Activated effector memory CD4-positive, alpha-beta T cell treated with Interleukin-2 at 50 U/mL for 16 hours (primary cell): Measurements from ENCODE around the gene KLHL8.

Source experiments
- DNase-seq: peaks from one replicate; pipeline ENCODE4 v3.0.0-alpha.2; 2020

Gene KLHL8

DNA sequence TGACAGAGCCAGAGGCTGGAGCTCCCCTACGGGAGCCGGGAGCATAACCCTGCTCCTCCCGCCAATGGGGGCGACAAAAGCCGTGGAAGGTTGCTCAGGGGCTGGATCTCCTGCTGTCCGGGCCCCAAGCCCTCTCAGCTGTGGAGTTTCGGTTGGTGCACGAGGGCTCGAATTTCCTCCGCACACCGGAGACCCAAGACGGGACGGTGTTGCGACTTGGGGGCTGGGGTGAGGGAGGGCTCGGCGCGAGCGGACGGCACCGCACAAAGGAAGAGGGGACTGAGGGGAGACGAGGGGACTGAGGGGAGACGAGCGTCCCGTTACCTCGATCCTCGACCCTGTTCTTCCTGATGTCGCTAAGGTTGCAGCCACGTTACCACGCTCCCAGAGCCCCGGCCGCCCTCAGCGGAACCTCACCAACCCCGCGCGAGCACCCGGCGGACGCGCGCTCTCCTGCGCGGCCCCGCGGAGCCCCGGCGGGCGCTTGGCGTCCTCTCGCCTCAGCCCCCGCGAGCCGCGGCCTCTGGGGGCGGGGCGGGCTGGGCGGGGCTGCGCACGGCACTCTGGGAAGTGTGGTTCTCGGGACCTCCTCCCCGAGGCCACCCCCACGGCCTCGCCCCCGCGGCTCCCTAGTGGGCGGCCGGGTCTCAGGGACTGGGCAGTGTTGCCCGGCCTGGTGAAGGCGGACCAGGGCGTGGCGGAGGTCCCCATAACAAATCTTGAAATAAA lies at the start of gene KLHL8:
Gene KLHL8 (minus strand): TSS at position 525 of the 729 bp plus-strand sequence. CDS start 25,079 bp downstream, outside the sequence.
- peak; percentile 88 for DNase-seq

DNA sequence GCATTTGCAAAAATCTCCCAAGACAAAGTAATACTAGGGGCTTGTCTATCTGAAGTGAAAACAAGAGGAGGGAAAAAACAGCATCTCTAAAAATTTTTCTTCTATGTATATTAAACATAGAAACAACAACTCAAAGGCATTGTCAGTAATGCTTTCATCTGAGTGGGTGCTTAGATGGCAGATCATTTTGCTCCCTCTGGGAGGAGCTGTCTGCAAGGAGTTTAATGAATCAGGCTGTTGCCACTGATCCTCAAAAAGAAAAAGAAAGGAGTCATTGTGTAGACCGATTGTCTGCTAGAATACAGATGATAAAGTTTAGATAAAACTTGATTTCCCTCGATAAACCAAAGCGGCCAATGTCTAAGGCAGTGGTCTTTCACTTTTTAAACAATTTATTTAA lies 49.7 kb upstream of the KLHL8 start:
- DNase-seq: no peak

DNA sequence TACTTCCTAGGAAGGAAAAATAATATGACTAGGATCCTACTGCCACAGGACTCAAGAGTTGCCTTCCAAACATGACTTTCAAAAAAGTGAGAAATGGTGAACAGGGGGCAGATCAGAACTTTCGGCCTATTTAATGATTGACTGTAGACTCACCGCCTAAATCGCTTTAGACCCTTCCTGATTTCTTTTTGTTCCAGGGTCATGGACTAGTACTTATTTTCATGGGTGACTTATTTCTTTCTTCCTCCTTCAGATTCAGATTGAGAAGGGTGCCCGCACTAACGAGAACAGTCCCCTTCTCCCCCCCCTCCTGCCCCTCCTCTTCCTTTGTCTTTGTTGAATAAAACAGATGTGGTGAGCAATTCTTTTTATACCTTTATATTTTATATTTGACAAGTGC lies 48.0 kb upstream of the KLHL8 start:
- no peak for DNase-seq

- no peak for DNase-seq
Observed at GRCh38 chr4:87266986-87267385, 46.6 kb upstream of the KLHL8 start.

GRCh38 chr4:87262886-87263285 lies 42.5 kb upstream of the KLHL8 start:
- DNase-seq: no peak

DNA sequence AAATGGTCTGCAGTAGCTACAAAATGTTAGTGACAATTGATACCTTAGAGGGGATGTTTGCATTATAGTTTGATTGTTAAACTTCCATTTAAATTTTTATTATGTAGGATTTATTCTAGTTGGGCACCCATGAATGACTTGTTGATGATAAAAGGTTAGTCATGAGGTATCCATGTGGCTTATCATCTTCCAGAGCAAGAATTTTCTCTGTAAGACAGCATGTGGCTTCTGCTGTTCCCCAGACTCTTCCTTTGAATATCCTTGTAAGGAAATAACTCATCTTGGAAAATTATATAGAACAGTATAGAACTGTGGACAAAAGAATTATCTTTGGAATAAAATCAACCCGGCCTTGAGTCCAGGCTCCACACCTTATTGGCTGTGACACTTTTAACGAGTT lies 40.1 kb upstream of the KLHL8 start:
- DNase-seq: no peak

DNA sequence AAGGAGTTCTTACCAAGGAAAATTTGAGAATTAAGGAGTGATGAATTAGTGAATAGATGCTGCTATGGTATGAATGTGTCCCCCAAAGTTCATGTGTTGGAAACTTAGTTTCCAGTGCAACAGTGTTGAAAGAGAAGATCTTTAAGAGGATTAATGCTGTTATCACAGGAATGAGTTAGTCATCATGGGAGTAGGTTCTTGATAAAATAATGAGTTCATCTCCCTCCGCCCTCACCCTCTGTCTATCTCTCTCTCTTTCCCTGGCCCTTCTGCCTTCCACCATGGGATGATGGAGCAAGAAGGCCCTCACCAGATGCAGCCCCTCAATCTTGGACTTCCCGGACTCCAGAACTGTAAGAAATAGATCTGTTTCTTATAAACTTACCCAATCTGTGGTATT lies 38.3 kb upstream of the KLHL8 start:
- no peak for DNase-seq

- DNase-seq: no peak
Observed at GRCh38 chr4:87257523-87257922, 37.1 kb upstream of the KLHL8 start.

- DNase-seq: no peak
Observed at GRCh38 chr4:87255755-87256154, 35.3 kb upstream of the KLHL8 start.

GRCh38 chr4:87251106-87251505 lies 30.7 kb upstream of the KLHL8 start:
- DNase-seq: no peak

DNA sequence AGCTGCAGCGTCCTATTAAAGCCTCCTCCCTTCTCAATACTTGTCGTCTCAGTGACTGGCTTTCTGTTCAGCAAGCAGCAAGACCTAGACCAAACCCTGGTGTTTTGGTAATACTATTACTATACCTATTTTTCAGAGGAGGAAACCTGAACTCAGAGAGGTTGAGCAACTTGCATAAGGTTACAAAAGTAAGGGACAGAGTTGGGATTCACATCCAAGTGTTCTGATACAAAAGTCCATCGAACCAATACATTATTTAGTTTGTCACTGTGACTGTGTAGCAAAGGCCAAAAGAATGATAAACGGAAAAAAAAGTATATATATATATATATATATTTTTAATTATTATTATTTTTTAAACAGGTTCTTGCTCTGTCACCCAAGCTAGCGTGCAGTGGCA lies 29.9 kb upstream of the KLHL8 start:
- no peak for DNase-seq

DNA sequence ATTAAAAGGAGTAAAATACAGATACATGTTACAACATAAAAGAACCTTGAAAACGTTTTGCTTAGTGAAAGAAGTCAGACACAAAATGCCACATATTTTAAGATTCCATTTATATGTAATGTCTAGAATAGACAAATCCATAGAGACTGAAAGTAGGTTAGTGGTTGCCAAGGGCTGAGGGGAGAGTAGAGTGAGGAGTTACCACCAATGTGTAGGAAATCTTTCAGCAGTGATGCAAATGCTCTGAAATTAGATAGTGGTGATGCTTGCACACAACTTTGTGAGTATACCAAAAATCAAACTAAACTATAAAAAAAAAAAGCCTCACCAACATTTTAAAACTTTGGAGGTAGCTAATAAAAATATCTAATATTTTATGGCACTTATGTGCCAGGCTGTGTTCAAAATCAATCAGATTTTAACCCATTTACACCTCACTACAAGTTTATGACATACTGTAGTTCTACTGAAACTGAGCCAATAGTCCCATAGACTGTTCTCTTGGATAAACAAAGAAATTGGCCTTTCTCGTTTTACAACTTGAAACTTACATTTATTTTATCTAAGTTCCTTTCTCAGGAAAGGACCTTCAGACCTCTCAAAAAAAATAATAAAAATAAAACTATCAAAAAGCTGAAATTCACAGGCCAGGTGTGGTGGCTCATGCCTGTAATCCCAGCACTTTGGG lies 29.1 kb upstream of the KLHL8 start:
- no peak for DNase-seq

- no peak for DNase-seq
Observed at GRCh38 chr4:87243426-87244053, 23.1 kb upstream of the KLHL8 start.

GRCh38 chr4:87241336-87241735 lies 20.9 kb upstream of the KLHL8 start:
- no peak for DNase-seq

DNA sequence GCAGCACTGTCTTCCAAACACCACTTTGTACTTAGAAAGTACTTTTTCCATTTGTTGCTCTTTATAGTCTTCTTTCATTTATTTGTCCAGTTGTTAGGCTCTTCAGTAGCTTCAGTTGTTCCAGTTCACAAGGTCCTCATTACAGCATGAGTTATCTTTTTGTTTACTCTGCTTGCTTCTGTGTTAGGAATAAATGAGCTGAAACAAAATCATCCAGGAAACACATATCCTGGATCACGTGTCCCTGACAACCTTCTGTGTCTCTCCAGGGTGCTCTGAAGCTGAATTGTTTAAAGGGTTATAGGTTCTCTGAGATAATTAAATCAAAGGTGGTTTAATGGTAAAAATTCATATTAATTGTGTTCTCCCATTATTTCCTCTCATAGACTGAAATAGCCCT lies 19.9 kb upstream of the KLHL8 start:
- DNase-seq: no peak

DNA sequence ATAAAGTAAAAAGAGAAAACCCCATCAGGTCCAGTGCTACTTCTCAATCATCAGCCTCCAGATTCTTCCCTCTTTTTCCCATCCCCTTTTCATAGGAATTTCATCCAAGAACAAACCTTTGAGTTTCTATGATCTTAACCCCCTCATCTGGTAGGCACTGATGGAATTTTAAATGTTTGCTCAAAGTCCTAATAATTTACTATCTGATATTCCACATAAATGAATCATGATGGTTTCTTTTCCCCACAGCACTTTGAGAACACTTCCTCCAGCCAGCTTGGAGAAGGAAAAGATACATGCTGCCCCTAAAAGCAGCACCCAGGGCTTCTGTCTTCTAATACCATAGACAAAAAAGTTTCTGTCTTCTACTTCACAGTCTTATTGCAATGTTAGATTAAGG lies 19.4 kb upstream of the KLHL8 start:
- DNase-seq: no peak

- DNase-seq: no peak
Observed at GRCh38 chr4:87239194-87239593, 18.8 kb upstream of the KLHL8 start.

DNA sequence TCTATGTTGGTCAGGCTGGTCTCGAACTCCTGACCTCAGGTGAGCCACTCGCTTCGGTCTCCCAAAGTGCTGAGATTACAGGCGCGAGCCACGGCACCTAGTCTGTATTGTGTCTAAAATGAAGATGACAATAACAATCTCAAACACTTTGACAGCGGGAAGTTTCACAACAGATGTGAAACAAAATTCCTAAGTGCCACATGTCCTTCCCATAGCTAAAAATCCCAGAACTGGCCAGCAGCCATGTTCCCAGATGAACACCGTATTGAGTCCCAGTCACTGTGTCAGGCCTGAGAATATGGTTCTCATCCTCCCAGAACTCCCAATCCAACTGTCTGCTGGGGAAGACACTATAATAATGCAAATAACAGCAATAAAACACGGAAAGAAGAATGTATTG lies 16.4 kb upstream of the KLHL8 start:
- DNase-seq: no peak

GRCh38 chr4:87235020-87235671 lies 14.7 kb upstream of the KLHL8 start:
- no peak for DNase-seq

DNA sequence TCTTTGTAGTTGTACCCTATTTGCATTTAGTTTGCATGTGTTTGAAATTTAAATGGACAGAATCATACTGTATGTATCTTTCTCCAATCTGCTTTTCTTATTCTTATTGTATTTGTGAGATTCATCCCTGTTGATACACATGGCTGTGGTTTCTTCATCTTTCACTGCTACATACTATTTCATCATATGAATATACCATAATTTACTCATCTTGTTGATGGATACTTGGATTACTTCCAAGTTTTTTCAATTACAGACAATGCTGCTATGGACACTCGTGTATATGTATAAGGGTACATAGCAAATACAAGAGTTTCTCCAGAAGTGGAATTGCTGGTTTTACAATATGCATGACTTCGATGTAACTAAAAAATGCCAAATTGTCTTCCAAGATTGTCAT lies 11.8 kb upstream of the KLHL8 start:
- DNase-seq: no peak

DNA sequence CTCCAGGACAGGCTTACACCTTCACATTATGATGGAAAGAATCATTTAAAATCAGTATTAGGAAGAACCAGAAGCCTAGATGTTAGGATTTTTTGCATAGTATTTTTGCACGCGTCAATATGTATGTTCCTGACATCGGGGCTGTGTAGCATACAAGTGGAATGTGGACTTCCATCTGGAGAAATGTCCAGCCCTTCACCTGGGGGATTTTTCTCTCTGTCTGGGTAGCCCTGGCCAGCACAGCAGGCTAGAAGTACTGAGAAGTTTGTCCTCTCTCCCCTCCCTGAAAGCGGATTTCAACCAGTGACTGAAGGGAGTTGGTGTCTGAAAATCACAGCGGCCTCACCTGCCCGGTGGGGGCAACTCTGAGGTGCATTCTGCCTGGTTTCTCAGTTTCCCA lies 10.4 kb upstream of the KLHL8 start:
- DNase-seq: no peak

GRCh38 chr4:87229979-87230378 lies 9.6 kb upstream of the KLHL8 start:
- DNase-seq: no peak

GRCh38 chr4:87228262-87228860 lies 7.9 kb upstream of the KLHL8 start:
- DNase-seq: no peak
